Fibroblast of lung (primary cell): ENCODE data around the gene NEDD4L. TPM values are rescaled to one million over a fixed set of nuclear protein-coding genes. Genes with fewer than 3 reads are reported as not detected.

Experiments used
- DNase-seq, 2 donors: peaks; one replicate each; pipeline versions ENCODE4 v3.0.0 to v3.0.0-alpha.2; 2010; ENCODE audit warnings: low read depth in 2 of 2
- H2AFZ ChIP-seq: 2 replicates; pipeline ENCODE4 v1.5.1; 2012; ENCODE audit warnings: low read length, control low read depth, inconsistent platforms
- H3K27ac ChIP-seq: 2 replicates; pipeline ENCODE4 v1.5.1; 2011; ENCODE audit warnings: low read length, control low read depth; ENCODE audit not compliant: insufficient read depth
- H3K27me3 ChIP-seq: 2 replicates; pipeline ENCODE4 v1.5.1; 2011; ENCODE audit warnings: mild to moderate bottlenecking, low read length; ENCODE audit not compliant: control insufficient read depth, insufficient read depth
- H3K36me3 ChIP-seq: 2 replicates; pipeline ENCODE4 v1.5.1; 2011; ENCODE audit warnings: low read length; ENCODE audit not compliant: control insufficient read depth, insufficient read depth
- H3K4me1 ChIP-seq: 2 replicates; pipeline ENCODE4 v1.5.1; 2011; ENCODE audit warnings: low read length; ENCODE audit not compliant: control insufficient read depth, insufficient read depth; ENCODE audit errors: extremely low read depth
- H3K4me2 ChIP-seq: 2 replicates; pipeline ENCODE4 v1.5.1; 2011; ENCODE audit warnings: low read length, control low read depth; ENCODE audit not compliant: insufficient read depth; ENCODE audit errors: extremely low read depth
- H3K4me3 ChIP-seq, 4 experiments: fragments of 200-600 bp in 1 of 4; sonication (generic) in 1 of 4; replicated peaks in 1 of 4; 2 replicates each; pipeline ENCODE4 v1.5.1; 2011 to 2016; ENCODE audit warnings: low read length in 4 of 4, low read depth in 3 of 4, mild to moderate bottlenecking in 3 of 4, control low read depth in 2 of 4, inconsistent platforms in 1 of 4, mixed read lengths in 1 of 4; ENCODE audit not compliant: insufficient read depth in 1 of 4; ENCODE audit errors: control extremely low read depth in 1 of 4
- H3K79me2 ChIP-seq: 2 replicates; pipeline ENCODE4 v1.5.1; 2012; ENCODE audit warnings: mild to moderate bottlenecking, low read length, inconsistent platforms; ENCODE audit not compliant: control insufficient read depth, insufficient read depth
- H3K9ac ChIP-seq: 2 replicates; pipeline ENCODE4 v1.5.1; 2011; ENCODE audit warnings: mild to moderate bottlenecking, low read length, control low read depth; ENCODE audit not compliant: insufficient read depth
- H3K9me3 ChIP-seq: 2 replicates; pipeline ENCODE4 v1.5.1; 2012; ENCODE audit warnings: low read depth, low read length; ENCODE audit not compliant: control insufficient read depth, insufficient read depth
- H4K20me1 ChIP-seq: 2 replicates; pipeline ENCODE4 v1.5.1; 2011; ENCODE audit warnings: low read length; ENCODE audit not compliant: control insufficient read depth, insufficient read depth; ENCODE audit errors: extremely low read depth
- EZH2 ChIP-seq: IDR thresholded peaks from 2 replicates; pipeline ENCODE4 v1.5.1; 2012; ENCODE audit warnings: low read length, control low read depth, mild to moderate bottlenecking; ENCODE audit errors: missing control alignments
- polyA plus RNA-seq, 2 donors: library from polyadenylated mRNA; depleted of rRNA in 1 of 2; stranded (reverse) in 1 of 2; unstranded in 1 of 2; fragments of >200 nt; gene quantifications; 2 replicates each; pipeline ENCODE4 v1.2.1, GENCODE V29; 2011 to 2012; ENCODE audit warnings: missing spikeins in 1 of 2
- total RNA-seq: library from RNA; depleted of rRNA; stranded (reverse); fragments of >200 nt; gene quantifications from 2 replicates; pipeline ENCODE4 v1.2.1, GENCODE V29; 2014
- TF ChIP-seq, protein P1 (sequence below), 2 donors: IDR thresholded peaks in 1 of 2; conservative IDR thresholded peaks in 1 of 2; 1 replicate in 1 of 2; 2 replicates in 1 of 2; pipeline ENCODE4 v1.5.1; 2011 to 2012; ENCODE audit warnings: low read length in 2 of 2, control low read depth in 1 of 2, inconsistent platforms in 1 of 2, low read depth in 1 of 2, mild to moderate bottlenecking in 1 of 2

NEDD4L gene
- total and polyA plus RNA-seq, 2 donors (not counting 1 experiment from before 2014, with no cell fraction given) = 5.5 to 18.7 TPM

DNA sequence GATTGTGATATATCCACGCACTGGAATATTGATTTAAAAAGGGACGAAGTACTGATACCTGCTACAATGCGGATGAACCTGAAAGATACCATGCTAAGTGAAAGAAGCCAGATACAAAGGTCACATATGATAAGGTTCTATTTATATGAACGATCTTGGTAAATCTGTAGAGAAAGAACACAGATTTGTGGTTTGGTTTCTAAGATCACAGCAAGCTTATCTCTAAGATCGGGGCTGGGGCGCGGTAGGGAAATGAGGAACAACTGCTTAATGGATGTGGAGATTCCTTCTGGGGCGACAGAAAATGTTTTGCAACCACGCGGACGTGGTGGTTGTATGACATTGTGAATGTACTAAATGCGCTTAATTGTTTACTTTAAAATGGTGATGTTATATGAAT, 60.1 kb downstream of the NEDD4L start:
- Histone ChIP-seq H3K4me1 (peaks cover 5% of the 10 kb centered on the region), H3K27ac (no peak overlapping the region), H3K27me3 (no peaks in the 10 kb centered on the region), H3K9ac (no peak overlapping the region), H4K20me1 (no peaks in the 10 kb centered on the region), H3K4me2 (no peak overlapping the region), H3K79me2 (no peaks in the 10 kb centered on the region), H3K36me3 (no peaks in the 10 kb centered on the region), H2AFZ (no peak overlapping the region), H3K4me3 (no peak overlapping the region), H3K9me3 (no peaks in the 10 kb centered on the region)
- DNase-seq = peak in 1 of 2 donors; percentile 30
- TF ChIP-seq, protein P1, sequence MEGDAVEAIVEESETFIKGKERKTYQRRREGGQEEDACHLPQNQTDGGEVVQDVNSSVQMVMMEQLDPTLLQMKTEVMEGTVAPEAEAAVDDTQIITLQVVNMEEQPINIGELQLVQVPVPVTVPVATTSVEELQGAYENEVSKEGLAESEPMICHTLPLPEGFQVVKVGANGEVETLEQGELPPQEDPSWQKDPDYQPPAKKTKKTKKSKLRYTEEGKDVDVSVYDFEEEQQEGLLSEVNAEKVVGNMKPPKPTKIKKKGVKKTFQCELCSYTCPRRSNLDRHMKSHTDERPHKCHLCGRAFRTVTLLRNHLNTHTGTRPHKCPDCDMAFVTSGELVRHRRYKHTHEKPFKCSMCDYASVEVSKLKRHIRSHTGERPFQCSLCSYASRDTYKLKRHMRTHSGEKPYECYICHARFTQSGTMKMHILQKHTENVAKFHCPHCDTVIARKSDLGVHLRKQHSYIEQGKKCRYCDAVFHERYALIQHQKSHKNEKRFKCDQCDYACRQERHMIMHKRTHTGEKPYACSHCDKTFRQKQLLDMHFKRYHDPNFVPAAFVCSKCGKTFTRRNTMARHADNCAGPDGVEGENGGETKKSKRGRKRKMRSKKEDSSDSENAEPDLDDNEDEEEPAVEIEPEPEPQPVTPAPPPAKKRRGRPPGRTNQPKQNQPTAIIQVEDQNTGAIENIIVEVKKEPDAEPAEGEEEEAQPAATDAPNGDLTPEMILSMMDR (conservative IDR thresholded peaks at IDR 0.05 in 1 of 2, IDR thresholded peaks at IDR 0.05 in 1 of 2; ENCODE audit: low read depth in 1 of 2, low read length in 2 of 2) = no peak
- no peak for TF ChIP-seq EZH2

DNA sequence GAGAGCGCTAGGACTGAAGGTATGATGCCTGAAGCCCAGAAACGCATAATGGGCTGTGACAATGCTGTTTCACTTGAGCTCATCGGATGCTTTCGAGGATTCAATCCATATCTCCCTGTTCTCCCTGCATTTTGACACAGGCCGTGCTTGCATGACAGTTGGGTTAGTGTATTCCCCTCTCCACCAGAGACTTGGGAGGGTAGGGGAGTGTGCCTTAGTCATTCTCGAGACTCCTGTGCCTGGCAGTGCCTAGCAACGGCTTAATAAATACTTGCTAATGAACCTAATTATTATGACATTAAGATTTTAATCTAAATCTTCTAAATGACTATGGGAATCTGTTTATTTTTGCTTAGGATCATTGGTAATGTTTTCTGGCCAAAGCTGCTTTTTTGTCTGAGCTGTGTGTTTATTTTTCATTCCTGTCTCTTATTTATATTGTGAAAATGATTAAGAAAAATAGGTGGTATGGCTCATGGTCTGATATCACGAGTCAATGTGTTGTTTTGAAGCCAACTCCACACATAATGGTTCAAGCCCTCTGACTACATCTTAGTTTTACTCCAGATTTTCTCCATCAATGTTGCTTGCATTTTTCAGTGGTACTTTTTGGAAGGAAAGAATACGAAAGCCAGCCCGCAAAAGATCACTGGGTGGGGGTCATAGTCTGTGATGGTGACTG, 61.3 kb downstream of the NEDD4L start:
- Histone ChIP-seq H3K9me3 (no peaks in the 10 kb centered on the region), H3K4me2 (peak overlapping the region; percentile 26), H3K9ac (no peak overlapping the region), H3K27ac (no peak overlapping the region), H3K4me1 (peaks cover 5% of the 10 kb centered on the region), H3K27me3 (no peaks in the 10 kb centered on the region), H2AFZ (no peak overlapping the region), H3K36me3 (no peaks in the 10 kb centered on the region), H3K79me2 (no peaks in the 10 kb centered on the region), H4K20me1 (no peaks in the 10 kb centered on the region), H3K4me3 (no peak overlapping the region)
- peak; percentile 8 to 67 for DNase-seq
- TF ChIP-seq, protein P1 (conservative IDR thresholded peaks at IDR 0.05 in 1 of 2, IDR thresholded peaks at IDR 0.05 in 1 of 2; ENCODE audit: low read depth in 1 of 2, low read length in 2 of 2) = no peak
- no peak for TF ChIP-seq EZH2

DNA sequence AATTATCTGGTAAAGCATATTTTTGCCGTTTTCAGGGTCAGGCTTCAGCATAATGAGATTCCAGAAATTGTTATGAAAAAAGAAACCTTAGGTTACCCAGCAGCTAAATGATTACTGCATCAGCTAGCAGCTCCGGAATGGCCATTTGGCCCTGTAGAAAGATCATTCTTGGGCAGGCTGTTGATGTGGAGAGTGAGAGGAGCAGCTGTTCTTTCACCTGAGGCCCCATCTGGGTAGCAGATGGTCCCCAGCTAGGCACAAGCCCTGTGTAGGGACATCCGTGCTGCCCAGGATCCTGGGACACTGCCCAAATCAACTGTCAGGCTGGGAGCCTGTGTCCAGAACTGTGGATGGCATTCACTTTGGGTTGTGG, 61.8 kb downstream of the NEDD4L start:
- H3K4me3 ChIP-seq = no peak overlapping the region
- H3K9ac ChIP-seq = no peak overlapping the region
- H4K20me1 ChIP-seq = no peaks in the 10 kb centered on the region
- H3K79me2 ChIP-seq = no peaks in the 10 kb centered on the region
- peaks cover 5% of the 10 kb centered on the region for H3K4me1 ChIP-seq
- no peaks in the 10 kb centered on the region for H3K36me3 ChIP-seq
- no peaks in the 10 kb centered on the region for H3K27me3 ChIP-seq
- no peak overlapping the region for H2AFZ ChIP-seq
- TF ChIP-seq, protein P1 (conservative IDR thresholded peaks at IDR 0.05 in 1 of 2, IDR thresholded peaks at IDR 0.05 in 1 of 2; ENCODE audit: low read depth in 1 of 2, low read length in 2 of 2) = no peak
- no peak for TF ChIP-seq EZH2
- H3K4me2 ChIP-seq = peak overlapping the region; percentile 26
- no peaks in the 10 kb centered on the region for H3K9me3 ChIP-seq
- peak in 1 of 2 donors; percentile 6 for DNase-seq
- H3K27ac ChIP-seq = no peak overlapping the region
